CD4-positive, alpha-beta T cell treated with Interleukin-15 for 4 hours (primary cell): ENCODE data around the gene DAB1.

Experiments
- DNase-seq: peaks from one replicate; pipeline ENCODE4 v3.0.0-alpha.2; 2020; ENCODE audit warnings: low spot score

DAB1 gene

DNA sequence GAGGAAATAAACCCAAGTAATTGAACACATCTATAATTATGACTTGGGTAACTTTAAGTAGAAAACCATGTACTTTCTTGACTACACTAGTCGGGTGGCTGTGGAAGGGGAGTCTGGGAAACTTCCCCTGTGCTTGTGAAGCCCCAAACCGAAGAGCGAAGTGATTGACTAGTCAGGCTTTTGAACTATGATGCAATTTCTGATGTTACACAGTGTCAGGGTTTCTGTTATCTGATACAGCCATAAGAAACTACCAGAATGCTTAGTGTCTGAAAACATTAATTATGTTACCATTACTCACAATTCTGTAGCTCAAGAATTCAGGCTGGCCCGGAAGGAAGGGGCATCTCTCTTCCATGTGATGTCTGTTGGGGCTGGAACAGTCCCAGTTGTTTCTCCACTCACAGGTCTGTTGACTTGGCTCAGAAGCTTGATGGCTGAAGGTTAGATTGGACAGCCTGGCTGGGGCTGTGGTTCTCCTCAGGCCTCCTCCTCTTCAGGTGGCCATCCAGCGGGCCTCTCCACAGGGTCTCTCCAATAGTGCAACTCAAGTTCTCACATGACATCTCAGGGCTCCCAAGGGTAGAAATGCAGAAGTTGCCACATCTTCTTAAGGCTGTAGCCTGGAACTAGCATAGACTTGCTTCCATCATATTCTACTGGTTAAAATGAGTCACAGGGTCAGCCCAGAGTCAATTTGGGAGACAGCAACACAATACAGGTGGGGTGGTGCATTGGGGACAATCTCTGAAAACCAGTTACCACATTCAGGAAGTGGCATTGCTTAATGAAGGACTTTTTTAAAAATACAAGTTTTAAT, 449.7 kb downstream of the DAB1 start:
- no peak for DNase-seq

DNA sequence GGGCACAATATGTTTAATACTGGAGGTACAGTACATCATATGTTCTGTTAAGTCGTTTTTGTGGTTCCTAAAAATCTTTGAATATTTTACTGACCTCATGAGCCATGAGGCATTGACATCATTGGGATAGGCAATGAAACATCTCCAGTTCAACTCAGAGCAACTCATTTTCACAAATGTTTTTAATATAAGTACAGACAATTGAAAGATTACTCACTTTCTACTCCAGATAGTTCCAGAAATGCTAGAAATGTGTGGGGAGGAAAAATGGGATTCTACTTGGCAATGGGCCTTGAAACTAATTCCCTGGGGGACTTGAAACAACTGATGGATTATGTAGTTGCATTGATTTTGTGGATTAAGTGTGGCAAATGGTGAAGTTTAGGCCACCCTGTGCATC, 450.9 kb downstream of the DAB1 start:
- DNase-seq: no peak

DNA sequence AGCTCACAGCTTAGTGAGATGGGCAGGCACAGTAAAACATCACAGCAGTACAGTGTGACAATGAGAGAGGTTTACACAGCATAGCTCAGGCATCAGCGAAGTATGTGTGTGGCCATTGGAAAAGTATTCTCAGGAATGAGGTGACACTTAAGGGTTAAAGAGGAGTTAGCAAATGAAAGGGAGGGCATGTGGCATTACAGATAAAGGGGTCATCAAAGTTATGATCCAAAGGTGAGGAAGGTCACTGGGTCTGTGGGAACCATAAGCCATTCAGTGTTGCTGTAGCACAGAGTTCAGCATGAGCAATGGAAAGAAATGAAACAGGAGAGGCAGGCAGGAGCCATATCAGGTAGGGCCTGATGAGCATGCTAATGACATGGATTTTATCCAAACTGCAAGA, 453.6 kb downstream of the DAB1 start:
- no peak for DNase-seq

DNA sequence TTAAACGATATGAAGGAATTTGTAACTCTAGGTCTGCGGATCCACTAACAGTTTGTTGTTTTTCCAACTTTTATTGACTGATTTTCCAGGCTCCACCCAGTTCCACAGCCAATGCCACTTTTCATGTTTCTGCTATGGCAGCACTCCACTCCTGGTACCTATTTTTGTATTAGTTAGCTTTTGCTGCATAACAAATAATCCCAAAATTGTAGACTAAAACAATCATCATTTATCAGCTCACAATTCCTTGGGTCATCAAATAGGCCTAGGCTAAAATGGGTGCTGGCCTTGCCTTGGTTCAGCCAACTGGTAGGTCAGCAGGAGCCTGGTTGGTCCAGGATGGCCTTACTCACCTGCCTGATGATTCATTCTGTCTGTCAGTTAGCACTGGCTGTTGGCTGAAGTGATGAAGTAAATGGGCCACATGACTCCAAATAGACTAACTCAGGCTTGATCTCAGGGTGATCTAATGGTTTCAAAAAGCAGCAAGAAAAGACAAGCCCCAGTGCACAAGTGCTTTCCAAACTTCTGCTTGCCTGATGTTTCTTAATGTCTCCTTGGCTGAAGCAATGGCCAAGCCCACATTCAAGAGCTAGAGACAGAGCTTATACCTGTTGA, 454.9 kb downstream of the DAB1 start:
- DNase-seq: no peak

DNA sequence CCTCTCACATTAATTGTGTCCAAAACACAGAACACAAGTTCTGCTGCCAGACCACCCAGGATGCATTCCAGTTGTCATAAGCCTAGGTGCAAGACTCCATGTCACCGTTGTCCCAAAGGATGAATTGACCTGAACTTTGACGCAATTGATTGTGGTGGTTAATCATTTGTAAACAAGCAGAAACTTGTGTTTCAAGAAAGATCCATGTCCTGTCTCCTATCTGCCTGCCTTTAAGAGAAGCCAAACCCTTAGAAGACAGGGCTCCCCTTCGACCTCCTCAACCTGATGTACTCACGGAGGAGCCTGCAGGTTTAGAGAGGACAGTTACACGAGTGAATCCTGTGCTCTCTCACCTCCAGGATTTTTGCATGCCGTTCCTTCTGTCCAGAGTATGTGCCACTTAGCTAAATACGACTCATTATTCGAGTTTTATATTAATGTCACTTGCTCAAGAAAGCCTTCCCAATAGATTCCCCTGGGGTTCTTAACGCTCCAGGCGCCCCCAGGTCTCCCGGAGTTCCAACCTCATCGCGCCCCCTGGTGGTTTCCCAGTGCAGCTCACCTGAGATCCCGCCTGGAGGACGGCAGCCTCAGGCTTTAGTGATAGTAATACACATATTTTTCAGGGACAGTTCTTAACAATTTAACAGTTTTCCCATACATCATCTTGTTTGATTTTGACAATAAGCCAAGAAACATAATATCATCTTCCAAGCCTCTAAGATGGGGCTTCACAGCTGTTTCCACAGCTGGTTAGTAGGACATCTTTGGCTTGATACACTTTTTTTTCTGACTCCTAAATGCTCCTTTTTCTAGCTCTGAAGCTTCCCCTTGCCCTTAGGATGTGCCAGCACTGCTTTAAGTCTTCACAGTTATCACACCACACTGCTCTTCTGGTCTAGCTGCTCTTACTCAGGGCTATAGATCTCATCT, 455.7 kb downstream of the DAB1 start:
- no peak for DNase-seq

DNA sequence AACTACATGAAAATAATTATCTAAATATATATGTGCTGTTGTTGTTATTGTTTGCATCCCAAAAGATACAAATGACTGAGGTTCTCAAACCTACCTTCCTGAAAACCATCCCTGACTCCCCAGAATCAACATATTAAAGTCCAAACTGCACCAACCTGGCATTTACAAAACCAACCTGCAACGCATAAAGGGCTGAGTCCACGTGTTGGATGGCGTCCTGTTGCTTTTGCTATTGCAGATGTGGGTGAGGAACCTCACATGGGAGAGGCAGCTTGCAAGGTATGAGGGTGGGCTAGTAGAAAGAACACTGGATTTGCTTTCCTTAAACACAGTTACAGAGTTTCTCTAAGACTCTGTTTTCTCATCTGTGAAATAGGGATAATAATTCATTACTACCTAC, 456.5 kb downstream of the DAB1 start:
- no peak for DNase-seq

DNA sequence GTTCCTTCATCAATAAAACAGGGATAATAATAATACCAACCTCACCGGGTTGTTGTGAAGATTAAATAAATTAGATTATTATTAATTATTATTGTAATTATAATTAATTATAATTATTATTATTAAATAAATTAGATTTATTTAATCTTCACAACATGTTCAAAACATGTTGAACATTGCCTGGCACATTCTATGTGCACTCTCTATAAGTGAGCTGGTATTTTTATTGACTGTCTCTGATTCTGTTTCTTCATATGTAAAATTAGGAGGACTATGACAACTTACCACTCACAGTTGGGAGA, 457.2 kb downstream of the DAB1 start:
- no peak for DNase-seq

DNA sequence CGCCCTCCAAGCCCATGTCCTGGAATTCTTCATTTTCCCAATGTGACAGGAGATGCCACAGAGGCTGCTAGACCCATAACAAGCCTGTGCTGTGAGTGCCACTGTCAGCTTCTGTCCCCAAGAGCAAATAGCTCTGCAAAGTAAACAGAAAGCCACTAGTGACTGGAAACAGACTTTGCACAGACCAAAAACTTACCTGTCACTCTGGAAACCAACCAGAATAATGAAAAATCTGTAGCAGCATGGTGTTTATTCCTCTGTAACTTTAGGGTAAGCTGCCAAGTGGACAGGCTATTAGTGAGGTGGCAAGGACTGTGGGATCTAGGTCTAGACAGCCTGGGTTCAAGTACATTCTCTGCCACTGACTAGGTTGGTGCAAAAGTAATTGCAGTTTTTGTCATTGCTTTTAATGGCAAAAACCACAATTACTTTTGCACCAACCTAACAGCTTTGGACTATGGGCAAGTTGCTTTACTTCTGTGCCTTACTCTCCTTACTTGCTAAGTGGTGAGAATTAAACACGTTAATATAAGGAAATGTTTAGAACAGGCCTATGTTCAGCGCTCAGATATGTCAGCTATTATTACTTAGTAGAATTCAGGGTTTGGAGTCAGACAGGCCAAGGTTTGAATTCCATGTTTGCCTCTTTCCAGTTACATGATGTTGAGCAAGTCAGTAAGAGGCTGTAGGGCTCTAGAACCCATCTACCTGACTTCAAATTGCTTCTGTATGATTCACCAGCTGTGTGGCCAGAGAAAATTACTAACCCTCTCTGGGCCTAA, 457.8 kb downstream of the DAB1 start, which contains the start of gene C8B:
C8B (minus strand) TSS at position 100 of the 782 bp plus-strand sequence; CDS start at position 33, 67 bp downstream.
- no peak for DNase-seq

DNA sequence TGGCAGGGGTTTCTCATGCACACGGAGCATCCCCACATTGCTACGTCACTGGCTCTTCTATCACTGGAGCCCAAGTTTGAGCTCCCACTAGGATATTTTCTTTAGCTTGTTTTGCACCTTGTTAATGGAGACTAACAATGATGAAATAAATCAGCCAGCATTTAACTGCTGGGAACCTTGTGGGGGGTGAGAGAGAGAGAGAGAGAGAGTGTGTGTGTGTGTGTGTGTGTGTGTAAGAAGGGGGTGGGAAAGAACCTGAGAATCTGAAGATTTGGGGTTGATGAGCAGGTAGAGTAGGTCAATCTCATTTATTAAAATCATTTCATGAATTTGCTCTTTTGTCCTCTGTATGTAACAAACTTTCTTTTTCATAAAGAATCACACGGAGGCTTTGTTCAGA, 458.7 kb downstream of the DAB1 start:
- DNase-seq: no peak

DNA sequence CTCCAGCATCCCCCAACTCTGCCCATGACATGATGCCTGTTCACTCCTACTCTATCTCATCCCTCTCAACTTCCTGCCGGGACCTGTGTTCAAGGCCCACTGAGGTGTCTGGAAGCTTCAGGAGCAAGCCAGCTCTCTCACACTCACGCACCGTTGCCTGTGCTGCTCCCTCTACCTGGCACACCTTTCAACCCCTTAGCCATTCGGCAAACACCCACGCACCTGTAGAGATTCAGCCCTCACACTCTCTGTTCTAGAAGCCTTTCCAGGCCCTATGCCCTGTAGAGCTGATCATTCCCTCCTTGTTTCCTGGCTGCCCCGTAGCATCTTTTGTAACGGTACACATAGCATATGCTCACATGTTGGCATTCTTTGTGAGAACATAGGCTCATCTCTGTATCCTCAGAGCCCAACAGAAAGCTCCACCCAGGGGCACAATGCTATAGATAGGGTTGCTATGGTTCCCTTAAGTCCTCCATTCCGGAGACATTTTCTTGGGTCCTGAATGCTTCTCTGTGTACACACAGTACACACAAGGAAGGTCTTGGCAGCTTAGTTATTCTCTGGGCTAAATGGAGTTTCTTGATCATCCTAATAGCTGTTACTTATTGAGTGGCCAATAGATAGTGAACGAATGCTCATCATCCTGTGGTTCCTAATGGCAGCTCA, 459.4 kb downstream of the DAB1 start:
- DNase-seq: no peak

DNA sequence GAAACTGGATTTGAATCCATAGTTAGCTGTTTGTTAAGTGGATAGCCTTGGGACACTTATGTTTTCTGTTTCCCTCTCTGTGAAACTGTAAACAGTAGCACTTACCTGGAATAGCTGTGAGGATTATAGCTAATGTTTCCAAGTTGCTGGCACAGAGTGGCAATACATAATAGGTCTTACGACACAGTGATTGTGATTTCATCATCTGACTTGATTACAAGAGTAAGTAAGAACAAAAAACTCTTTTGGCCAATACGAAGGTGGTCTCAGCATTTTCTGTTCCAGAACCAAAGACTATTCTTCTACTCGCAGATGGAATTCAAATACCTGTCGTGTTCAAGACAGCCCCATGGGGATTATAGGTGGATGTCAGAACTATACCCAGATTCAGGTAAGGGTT, 460.2 kb downstream of the DAB1 start:
- DNase-seq: no peak

DNA sequence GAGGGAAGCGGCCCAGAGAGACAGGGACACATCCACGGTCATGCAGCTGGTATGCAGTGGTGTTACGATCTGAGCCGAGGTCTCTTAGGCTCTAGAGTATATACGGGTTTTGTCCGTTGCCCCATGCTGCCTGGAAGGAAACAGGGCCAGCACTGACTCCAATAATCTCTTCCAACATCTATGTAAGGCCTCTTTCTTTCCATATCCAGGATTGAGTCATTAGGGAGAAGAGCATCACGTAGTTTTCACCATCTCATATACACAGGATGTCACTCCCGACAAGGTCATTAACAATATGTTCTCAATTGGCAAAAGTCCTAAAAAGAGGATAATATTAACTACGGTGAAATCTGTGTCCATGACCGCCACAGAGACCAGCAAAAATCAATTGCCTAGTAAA, 462.4 kb downstream of the DAB1 start:
- no peak for DNase-seq

DNA sequence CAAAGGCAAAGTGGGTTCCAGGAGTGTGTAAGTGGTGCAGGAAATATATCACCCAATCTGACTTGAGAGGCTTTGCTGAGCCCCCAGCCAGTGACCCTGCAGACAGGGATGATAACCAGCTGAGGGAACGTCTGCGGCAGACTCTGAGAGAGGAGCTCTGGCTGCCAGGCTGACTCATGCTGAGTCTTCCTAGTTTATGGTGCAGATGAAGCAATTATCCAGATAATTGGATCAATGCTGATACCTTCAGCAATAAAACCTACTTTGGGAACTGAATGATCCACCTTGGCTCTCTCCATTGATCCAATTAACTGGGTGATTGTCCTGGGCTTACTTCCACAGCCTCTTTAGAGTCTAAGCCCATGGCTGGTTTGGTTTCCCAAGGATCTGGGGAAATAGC, 465.3 kb downstream of the DAB1 start:
- no peak for DNase-seq

DNA sequence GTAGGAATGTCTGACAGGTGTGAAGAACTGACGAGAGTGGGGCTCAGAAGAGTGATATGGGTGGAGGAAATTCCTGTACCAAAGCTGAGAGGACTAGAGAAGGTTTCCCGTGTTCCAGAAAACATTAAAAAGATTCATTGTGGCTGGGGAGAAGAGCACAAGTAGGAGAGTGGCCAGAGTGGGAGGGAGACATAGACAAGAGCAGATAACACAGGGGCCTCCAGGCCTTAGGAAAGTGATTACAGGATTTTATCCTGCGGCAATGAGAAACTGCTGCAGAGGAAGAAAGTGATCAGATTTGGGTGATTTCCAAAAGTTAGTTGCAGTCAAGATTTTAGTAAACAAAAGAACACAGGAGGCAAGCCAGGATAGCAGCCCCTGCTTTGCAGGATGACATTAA, 465.9 kb downstream of the DAB1 start:
- no peak for DNase-seq

DNA sequence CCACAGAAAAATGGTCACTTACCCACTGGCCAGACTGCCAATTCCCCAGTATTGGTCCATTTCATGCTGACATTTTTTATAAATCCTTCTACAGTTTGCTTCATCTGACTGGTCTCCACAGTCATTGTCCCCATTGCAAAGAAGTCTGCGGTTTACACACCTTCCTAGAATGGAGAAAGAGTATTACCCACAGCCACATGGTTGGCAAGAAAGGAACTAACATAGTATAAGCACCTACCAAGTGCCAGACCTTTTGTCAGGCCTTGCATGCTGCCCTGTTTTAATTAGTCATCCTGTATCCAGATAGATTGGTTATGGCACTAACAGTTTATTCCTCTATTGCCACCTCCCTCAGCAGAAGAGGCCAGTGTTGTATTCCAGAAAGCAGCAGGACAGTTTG, 469.2 kb downstream of the DAB1 start:
- DNase-seq: no peak

DNA sequence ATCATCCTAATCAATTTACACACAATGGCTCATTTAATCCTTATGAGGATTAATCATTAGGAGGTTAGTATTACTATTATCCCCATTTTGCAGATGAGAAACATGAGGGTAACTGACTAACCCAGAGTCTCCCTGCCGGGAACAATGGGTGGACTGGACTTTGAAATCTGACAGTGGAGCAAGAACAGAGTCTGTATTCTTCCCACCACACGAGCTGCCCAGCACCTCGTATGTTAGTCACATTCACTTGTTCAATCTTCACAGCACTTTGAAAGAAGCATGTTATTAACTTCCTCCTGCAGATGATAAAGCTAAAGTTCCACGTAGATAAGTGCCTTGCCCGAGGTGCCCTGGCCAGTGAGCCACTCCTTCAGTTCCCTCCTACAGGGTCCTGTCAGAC, 470.5 kb downstream of the DAB1 start:
- no peak for DNase-seq

DNA sequence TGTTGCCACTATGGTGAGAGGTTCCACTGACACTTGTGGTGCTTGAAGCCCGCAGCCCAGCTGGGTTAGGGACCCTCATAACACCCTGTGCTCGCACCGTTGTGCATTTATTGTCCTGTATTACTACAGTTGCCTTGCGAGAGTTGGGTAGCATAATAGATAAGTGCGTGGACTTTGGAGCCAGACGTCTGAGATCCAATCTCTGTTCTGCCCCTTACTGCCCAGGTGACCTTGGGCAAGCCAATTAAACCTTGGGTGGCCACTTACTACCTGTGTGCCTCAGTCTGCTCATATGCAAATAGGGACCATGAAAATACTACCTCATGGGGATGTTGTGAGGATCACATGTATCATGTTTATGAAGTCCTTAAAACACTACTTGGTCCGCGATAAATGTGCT, 471.4 kb downstream of the DAB1 start:
- DNase-seq: no peak

DNA sequence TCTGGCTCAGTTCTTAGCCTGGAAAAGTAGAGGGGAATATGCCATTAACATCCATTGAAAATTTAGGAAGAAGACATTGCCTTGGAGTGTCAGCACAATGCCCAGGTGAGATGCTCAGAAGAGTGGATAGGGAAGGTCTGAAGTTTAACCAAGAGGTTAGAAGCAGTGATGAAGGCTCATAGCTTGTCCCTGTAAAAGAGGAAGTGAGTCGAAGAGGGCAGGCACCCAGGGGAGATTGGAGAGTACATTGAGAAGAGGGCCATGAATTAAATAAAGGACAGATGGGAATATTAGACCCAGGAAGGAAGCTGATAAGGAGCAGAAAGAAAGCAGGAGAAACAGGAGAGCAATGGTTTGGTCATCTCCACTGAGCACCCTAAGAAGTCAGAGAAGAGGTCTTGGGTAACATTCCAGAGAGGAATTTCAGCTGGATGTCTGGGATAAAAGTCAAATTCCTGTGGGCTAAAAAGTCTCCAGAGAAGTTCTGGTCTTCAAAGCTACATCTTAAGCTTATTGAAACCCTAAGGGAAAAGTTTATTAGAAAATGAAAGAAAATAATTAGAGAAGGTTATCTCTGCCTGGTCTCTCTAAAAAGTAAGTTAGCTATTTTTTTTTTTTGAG, 475.3 kb downstream of the DAB1 start:
- no peak for DNase-seq
